SH-SY5Y (cell line): ENCODE measurements around the gene MS4A12.

Experiments used
- GATA2 ChIP-seq: IDR thresholded peaks from 2 replicates; pipeline ENCODE4 v1.6.1; 2011; ENCODE audit warnings: mild to moderate bottlenecking, low read depth, low read length
- GATA3 ChIP-seq: IDR thresholded peaks from 2 replicates; pipeline ENCODE4 v1.6.1; 2011; ENCODE audit warnings: low read depth, mild to moderate bottlenecking, low read length, moderate library complexity

The MS4A12 gene

DNA sequence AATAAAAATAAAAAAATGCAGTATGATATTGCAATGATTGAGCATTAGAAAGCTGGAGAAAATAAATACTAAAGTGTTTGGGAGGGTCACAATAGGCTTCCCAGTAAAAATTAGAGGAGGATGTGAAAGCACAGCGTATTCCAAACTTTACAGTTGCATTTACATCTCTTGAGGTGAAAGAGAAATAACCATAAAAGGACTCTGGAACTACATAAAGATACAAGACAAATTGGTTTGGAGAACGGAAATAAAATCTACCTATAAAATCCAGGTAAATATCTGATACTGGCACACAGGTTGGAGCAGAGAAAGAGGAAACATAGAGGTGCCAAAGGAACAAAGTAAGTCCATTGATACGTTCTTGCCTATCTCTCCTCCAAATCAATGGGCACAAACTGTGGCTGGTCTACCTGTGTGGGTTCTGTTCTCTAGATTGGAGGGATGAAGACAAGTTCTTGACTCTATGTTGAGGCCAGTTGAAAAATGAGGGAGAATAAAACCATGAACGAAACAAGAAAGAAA is at the start of gene MS4A12:
Gene MS4A12 (plus strand): TSS at position 291 of the 522 bp plus-strand sequence. CDS start 4,541 bp downstream, outside the sequence.
- TF ChIP-seq GATA2 (no peak), GATA3 (no peak)

DNA sequence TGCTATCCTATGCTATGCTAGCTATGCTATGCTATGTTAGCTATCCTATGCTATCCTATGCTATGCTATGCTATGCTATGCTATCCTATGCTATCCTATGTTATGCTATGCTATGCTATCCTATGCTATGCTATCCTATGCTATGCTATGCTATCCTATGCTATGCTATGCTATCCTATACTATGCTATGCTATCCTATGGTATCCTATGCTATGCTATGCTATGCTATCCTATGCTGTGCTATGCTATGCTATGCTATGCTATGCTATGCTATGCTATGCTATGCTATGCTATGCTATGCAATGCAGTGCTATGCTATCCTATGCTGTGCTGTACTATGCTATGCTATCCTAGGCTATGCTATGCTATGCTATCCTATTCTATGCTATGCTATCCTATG is 45.5 kb upstream of the MS4A12 start:
- TF ChIP-seq GATA3: no peak
- TF ChIP-seq GATA2: no peak

- TF ChIP-seq GATA3: no peak
- TF ChIP-seq GATA2: no peak
Observed at GRCh38 chr11:60447846-60448245, 44.7 kb upstream of the MS4A12 start.

- TF ChIP-seq GATA3 (no peak), GATA2 (no peak)
Observed at GRCh38 chr11:60454212-60454611, 38.4 kb upstream of the MS4A12 start.

- TF ChIP-seq GATA3 (no peak), GATA2 (no peak)
Observed at GRCh38 chr11:60455531-60456042, 37.0 kb upstream of the MS4A12 start, which contains the start of gene MS4A1. Gene MS4A1 (plus strand): TSS chr11:60455847. CDS start chr11:60462375, 6,528 bp downstream.

DNA sequence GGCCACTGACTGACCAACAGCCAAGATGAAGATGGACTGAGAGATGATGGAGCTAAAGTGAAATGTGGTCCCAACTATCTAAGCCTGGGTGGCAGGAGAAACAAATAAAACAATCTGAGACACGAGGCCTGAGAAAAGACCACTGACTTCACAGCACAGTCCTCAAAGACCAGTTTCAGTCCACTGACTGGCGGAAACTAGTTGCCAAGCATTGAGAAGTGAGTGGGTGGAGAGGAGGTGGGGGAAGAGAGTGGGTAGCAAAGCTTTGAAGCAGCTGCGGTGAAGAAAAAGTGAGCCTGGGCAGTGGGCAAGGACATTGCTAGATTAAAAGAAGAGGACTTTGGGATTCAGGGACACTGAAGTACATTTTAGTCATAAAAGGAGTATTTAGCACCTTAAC is 35.0 kb upstream of the MS4A12 start:
- TF ChIP-seq GATA2: no peak
- no peak for TF ChIP-seq GATA3

DNA sequence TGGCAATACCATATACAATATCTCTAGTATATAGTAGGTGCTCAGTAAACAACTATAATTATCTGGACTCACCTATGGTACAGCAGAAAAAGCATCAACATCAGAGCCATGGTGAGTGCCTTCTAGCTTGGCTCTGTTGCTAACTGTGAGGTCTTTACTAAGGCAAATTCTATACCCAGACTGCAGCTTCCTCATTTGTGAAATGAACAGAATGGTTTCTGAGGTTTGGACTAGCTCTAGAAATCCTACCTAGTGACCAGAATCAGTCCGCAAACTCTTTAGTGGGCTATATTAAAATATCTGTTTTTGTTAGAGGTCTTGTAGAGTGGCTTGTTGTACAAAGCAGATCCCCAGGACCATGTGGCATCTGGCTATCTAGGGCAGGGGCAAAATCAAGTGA is 33.2 kb upstream of the MS4A12 start:
- TF ChIP-seq GATA3 (no peak), GATA2 (no peak)

DNA sequence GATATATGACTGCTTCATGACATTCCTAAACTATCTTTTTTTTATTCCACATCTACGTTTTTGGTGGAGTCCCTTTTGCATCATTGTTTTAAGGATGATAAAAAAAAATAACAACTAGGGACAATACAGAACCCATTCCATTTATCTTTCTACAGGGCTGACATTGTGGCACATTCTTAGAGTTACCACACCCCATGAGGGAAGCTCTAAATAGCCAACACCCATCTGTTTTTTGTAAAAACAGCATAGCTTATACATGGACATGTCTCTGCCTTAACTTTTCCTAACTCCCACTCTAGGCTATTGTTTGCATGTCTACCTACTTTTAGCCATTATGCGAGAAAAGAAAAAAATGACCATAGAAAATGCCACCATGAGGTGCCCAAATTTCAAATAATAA is 23.7 kb upstream of the MS4A12 start:
- TF ChIP-seq GATA2: no peak
- TF ChIP-seq GATA3: no peak

DNA sequence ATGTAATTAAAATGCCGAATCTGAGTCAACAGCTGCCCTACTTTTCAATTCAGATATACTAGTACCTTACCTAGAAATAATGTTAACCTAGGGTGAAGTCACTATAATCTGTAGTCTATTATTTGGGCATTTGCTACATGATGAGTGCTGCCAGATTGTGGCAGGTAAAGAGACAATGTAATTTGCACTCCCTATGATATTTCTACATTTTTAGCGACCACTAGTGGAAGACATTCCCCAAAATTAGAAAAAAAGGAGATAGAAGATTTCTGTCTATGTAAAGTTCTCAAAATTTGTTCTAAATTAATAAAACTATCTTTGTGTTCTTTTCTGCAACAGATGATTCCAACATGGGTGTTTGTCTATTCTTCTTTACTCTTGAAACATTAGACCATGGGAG is 22.9 kb upstream of the MS4A12 start:
- no peak for TF ChIP-seq GATA2
- TF ChIP-seq GATA3: no peak

- TF ChIP-seq GATA3 (no peak), GATA2 (no peak)
Observed at GRCh38 chr11:60477035-60477445, 15.5 kb upstream of the MS4A12 start.

DNA sequence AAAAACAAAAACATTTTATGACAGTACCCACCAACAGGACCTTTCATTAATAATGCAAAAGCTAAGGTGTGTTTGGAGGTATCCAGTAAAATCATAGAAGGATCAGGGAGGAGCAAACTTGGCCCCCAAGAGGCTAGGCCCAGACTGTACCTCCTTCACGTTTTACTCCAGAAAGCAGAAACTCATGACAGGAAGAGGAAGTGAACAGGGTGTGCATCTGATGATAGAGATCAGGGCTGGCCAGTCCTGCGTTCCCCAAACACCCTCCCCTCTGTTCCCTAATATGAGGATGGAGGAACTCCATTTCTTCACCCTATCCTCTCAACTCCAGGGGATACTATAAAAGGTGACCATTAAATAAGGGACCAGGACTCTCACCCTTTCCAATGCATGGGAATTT is 10.2 kb upstream of the MS4A12 start:
- TF ChIP-seq GATA2 (no peak), GATA3 (no peak)

DNA sequence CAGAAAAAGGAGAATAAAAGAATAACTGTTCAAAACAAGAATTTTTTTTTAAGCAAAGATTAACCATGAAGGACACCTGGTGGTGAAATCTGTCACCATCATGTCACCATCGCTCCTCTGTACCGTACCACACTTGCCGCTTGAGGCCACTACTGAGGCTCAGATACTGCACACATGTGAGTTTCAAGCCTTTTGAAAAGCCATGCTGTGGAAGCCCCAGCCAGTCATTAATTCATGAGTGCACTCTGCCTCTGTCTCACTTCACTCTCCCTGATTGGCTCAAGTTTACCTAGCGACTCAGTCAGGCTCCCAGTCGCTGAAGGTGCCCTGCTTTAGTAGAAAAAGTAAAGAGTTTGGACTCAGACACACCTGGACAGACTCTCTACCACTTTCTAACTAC is 6.6 kb upstream of the MS4A12 start:
- no peak for TF ChIP-seq GATA2
- TF ChIP-seq GATA3: no peak

DNA sequence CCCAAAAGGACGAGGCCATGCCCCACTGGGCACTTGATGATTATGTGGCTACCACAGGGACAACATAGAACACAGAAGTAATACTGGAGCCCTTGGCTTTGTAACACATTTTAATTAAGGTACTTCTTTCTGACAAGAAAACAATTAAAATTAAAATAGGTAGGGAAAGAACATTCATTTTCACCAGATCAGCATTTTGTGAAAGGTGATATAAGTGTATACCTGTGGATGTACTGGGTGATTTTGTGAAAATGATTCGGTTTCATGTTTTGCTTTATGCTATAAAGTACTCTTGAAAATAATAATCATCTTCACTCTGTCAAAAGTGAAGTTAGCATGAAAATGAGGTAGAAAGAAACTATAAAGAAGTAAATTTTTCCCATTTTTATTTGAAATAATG is 876 bp downstream of the MS4A12 start:
- TF ChIP-seq GATA3 (no peak), GATA2 (no peak)

DNA sequence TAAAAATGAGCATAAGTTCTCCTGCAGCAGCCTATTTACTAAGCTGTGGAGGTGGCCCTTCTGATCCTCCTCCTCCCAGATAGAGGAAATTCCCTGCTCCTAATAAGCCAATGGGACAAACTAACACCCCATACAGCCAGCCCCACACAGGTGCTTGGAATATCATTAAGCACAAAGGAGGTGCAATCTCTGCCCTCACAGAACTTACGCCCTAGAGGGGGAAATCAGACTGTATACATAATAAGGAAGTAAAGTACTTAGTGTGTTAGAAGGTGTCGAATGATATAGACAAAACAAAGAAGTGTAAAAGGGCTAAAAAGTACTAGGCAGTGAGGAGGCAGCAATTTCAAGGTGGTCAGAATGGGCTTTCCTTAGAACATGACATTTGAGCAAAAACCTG is 5.8 kb downstream of the MS4A12 start:
- TF ChIP-seq GATA3: no peak
- no peak for TF ChIP-seq GATA2

DNA sequence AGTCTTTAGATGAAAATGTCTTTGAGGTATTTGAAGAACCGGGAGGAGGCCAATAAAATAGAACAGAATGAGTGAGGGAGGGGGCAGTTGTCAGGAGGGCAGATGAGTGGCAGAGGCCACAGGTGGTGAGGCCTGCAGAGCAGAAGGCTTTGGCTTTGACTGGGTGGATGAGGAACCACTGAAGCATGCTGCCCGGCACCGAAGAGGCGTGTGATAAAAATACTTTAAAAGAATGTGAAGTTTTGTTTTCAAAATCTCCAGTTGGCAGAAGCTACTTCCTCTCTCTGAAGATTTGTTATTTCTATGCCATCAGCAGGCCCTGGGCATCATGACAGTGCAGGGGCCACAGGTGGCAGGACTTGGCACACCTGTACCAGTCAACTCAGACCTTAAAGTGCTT is 6.3 kb downstream of the MS4A12 start:
- TF ChIP-seq GATA3 (no peak), GATA2 (no peak)
